Parathyroid adenoma (tissue), 2 donors: ENCODE results near the gene MAP4K1.

ENCODE experiments used
- H2AFZ ChIP-seq: fragments of 300-600 bp; sonication (generic); one replicate; pipeline ENCODE4 v1.7.0; 2017; ENCODE audit warnings: antibody characterized with exemption, mild to moderate bottlenecking
- H3K27ac ChIP-seq: fragments of 300-600 bp; sonication (generic); one replicate; pipeline ENCODE4 v1.7.0; 2017
- H3K27me3 ChIP-seq: fragments of 300-600 bp; sonication (generic); one replicate; pipeline ENCODE4 v1.7.0; 2017; ENCODE audit warnings: low read length; ENCODE audit not compliant: control insufficient read depth, insufficient read depth
- H3K36me3 ChIP-seq: fragments of 300-600 bp; sonication (generic); one replicate; pipeline ENCODE4 v1.7.0; 2017; ENCODE audit warnings: low read length; ENCODE audit not compliant: control insufficient read depth, insufficient read depth
- H3K4me1 ChIP-seq: fragments of 300-600 bp; sonication (generic); one replicate; pipeline ENCODE4 v1.7.0; 2017; ENCODE audit warnings: control low read depth
- H3K4me2 ChIP-seq: fragments of 300-600 bp; sonication (generic); one replicate; pipeline ENCODE4 v1.7.0; 2017; ENCODE audit warnings: low read length
- H3K4me3 ChIP-seq: fragments of 300-600 bp; sonication (generic); one replicate; pipeline ENCODE4 v1.7.0; 2017; ENCODE audit warnings: low read depth, low read length
- H3K79me2 ChIP-seq: fragments of 300-600 bp; sonication (generic); one replicate; pipeline ENCODE4 v1.7.0; 2017; ENCODE audit warnings: control low read depth
- H3K9ac ChIP-seq: fragments of 300-600 bp; sonication (generic); one replicate; pipeline ENCODE4 v1.7.0; 2017; ENCODE audit warnings: mild to moderate bottlenecking
- H3K9me3 ChIP-seq: fragments of 300-600 bp; sonication (generic); one replicate; pipeline ENCODE4 v1.7.0; 2017; ENCODE audit warnings: low read length; ENCODE audit not compliant: control insufficient read depth
- CTCF ChIP-seq: fragments of 300-600 bp; sonication (generic); IDR thresholded peaks from one replicate; pipeline ENCODE4 v1.7.0; 2017; ENCODE audit warnings: antibody characterized with exemption, mild to moderate bottlenecking
- donor health status: primary hyperparathyroidism.

The MAP4K1 gene

GRCh38 chr19:38629568-38629967 is 11.8 kb upstream of the MAP4K1 start:
- H3K36me3 ChIP-seq, result no peaks in the 10 kb centered on the region

GRCh38 chr19:38626401-38626800 is 8.6 kb upstream of the MAP4K1 start:
- no peaks in the 10 kb centered on the region for H3K79me2 ChIP-seq
- H3K27me3 ChIP-seq, result no peaks in the 10 kb centered on the region
- H3K4me2 ChIP-seq, result no peak overlapping the region
- H3K9ac ChIP-seq, result no peak overlapping the region
- no peaks in the 10 kb centered on the region for H3K36me3 ChIP-seq
- no peaks in the 10 kb centered on the region for H3K9me3 ChIP-seq
- H3K4me3 ChIP-seq, result no peak overlapping the region
- no peak for TF ChIP-seq CTCF
- no peak overlapping the region for H2AFZ ChIP-seq
- no peaks in the 10 kb centered on the region for H3K4me1 ChIP-seq
- H3K27ac ChIP-seq, result no peak overlapping the region

More at GRCh38 chr19:38629568-38629967, 11.8 kb upstream of the MAP4K1 start:
- H3K4me1 ChIP-seq, result no peaks in the 10 kb centered on the region
- H3K27ac ChIP-seq, result no peak overlapping the region
- H3K79me2 ChIP-seq, result no peaks in the 10 kb centered on the region
- H3K9me3 ChIP-seq, result no peaks in the 10 kb centered on the region
- H3K9ac ChIP-seq, result no peak overlapping the region
- H3K4me3 ChIP-seq, result no peak overlapping the region
- no peak overlapping the region for H3K4me2 ChIP-seq
- TF ChIP-seq CTCF, result no peak
- H3K27me3 ChIP-seq, result no peaks in the 10 kb centered on the region
- H2AFZ ChIP-seq, result no peak overlapping the region

- TF ChIP-seq CTCF, result no peak
- Histone ChIP-seq H3K4me1 (peaks cover 4% of the 10 kb centered on the region), H3K36me3 (no peaks in the 10 kb centered on the region), H3K4me2 (no peak overlapping the region), H3K79me2 (peaks cover 8% of the 10 kb centered on the region), H2AFZ (no peak overlapping the region), H3K27me3 (no peaks in the 10 kb centered on the region), H3K27ac (no peak overlapping the region), H3K9me3 (no peaks in the 10 kb centered on the region), H3K4me3 (no peak overlapping the region), H3K9ac (no peak overlapping the region)
These were observed 7.1 kb upstream of the MAP4K1 start for GRCh38 chr19:38624822-38625221.

GRCh38 chr19:38619361-38620174 is 1.8 kb upstream of the MAP4K1 start:
- Histone ChIP-seq H2AFZ (peak overlapping the region; percentile 99), H3K4me2 (peak overlapping the region; percentile 81), H3K4me1 (peaks cover 13% of the 10 kb centered on the region), H3K4me3 (peak overlapping the region; percentile 87), H3K27me3 (no peaks in the 10 kb centered on the region), H3K36me3 (no peaks in the 10 kb centered on the region), H3K79me2 (peaks cover 11% of the 10 kb centered on the region), H3K9me3 (no peaks in the 10 kb centered on the region), H3K9ac (peak overlapping the region; percentile 44), H3K27ac (peak overlapping the region; percentile 80)
- no peak for TF ChIP-seq CTCF
